ENCODE measurements around the gene SMPD2. TPM values are rescaled to one million over a fixed set of nuclear protein-coding genes. Genes with fewer than 3 reads are reported as not detected.
A peak's percentile ranks its signal among the peaks of the same experiment; 100 is the strongest.

The SMPD2 gene
- total RNA-seq, 4 donors from 2014 or later, result 3.9 to 7.7 (median 5.9) TPM

DNA sequence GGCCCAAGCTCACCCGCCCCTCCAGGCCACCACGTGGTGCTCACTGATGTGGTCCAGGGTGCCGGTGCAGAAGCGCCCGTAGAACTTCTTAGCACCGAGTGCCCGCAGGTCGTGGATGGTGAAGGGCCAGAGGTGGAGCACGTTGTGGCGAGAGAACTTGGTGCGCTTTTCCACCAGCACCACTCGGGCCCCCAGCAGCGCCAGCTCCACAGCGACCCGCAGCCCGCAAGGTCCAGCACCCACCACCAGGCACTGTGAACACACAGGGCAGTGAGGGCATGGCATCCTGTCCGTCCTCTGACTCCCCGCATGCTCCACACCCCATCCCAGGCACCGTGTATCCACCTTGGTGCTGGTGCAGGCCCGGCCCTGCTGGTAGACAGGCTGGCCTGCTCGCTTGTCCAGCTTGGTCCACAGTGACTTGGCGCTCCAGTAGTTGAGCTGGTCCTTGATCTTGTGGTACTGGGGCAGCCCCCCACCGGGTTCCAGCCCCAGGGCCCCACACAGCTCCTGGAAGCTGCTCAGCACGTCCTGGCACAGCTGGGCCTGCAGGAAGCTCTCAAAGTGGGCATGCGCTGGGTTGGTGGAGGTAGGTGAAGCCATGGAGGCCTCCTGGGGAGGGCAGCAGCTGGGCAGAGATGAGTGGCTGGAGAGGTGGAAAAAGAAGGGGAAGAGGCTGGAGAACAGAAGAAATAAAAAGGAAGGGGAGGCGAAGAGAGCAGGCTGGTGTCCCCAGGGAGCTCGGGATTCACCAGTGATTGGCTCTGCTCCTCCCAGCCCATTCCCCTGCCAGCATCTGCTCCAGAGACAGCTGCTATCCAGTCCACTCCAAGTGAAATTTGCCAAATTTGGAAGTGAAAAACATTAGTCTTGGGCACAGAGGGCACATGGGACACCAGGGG lies 13.3 kb downstream of the SMPD2 start:
- no peaks in the 10 kb centered on the region for H3K36me3 ChIP-seq
- intact Hi-C loops (cut with DNase I; ENCODE audit: low total_unique reads) (loop anchor here (10.0 kb wide), 2 partner anchors 241 to 899 kb away; partner anchors contain the start of genes AK9 and FIG4), in situ Hi-C loops (cut with MboI; ENCODE audit: low sequenced_read_pairs in 4 of 4) (no loop called here)
- no peak for ATAC-seq
- peaks cover 18 to 34% of the 10 kb centered on the region in 2 donors for H3K4me1 ChIP-seq
- H3K9me3 ChIP-seq, result no peaks in the 10 kb centered on the region
- peak overlapping the region; percentile 67 to 94 (median 80) for H3K4me3 ChIP-seq
- TF ChIP-seq, protein P1, sequence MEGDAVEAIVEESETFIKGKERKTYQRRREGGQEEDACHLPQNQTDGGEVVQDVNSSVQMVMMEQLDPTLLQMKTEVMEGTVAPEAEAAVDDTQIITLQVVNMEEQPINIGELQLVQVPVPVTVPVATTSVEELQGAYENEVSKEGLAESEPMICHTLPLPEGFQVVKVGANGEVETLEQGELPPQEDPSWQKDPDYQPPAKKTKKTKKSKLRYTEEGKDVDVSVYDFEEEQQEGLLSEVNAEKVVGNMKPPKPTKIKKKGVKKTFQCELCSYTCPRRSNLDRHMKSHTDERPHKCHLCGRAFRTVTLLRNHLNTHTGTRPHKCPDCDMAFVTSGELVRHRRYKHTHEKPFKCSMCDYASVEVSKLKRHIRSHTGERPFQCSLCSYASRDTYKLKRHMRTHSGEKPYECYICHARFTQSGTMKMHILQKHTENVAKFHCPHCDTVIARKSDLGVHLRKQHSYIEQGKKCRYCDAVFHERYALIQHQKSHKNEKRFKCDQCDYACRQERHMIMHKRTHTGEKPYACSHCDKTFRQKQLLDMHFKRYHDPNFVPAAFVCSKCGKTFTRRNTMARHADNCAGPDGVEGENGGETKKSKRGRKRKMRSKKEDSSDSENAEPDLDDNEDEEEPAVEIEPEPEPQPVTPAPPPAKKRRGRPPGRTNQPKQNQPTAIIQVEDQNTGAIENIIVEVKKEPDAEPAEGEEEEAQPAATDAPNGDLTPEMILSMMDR (IDR thresholded peaks at IDR 0.05 in 4 of 5, conservative IDR thresholded peaks at IDR 0.05 in 1 of 5), result no peak
- no peak for TF ChIP-seq POLR2A (IDR thresholded peaks at IDR 0.05)
- H3K27ac ChIP-seq, result peak overlapping the region; percentile 61 to 74 (median 72)
- no peaks in the 10 kb centered on the region for H3K27me3 ChIP-seq
- DNase-seq, result no peak

DNA sequence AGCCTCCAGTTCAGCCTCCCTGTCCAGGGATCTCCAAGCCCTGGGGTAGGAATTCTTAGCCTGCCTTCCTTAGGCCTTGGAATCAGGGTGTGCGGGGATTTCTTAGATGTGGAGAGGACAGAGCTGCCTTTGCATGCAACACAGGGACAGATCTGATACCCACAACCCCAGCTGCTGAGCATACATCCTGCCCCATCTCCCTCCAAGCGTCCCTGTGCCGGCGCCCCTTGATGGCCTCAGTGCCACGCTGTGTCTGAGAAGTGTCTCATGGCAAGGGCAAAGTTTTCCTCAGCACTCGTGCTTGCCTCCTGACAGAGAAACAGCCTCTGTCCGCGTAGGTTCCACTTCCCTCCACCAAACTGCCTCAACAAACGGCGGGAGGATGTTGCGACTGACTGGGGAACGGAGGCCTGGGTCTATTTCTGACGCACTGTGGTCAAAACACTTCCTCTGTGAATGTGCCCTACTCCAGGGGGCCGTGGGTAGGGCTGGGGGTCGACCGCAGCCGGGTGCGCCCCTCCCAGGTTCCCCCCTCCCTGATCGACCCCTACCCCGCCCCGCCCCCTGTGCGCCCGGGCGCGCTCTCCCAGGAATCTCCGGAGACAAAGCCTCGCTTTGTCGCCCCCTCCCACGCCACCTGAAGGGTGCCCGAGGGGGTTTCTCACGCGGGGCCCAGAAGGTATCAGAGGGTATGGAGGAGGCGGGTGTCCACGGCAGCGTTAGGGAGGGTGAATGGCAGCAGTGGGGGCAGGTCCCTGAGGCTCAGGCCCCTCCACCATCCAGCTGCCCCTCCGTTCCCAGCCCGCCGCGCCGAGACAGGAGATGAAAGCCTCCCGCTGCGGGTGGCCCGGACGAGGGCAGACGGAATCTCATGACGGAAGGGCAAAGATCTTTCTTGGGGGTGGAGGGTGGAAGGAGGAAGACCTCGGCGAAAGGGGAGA lies 14.2 kb downstream of the SMPD2 start:
- Histone ChIP-seq H3K4me1 (peaks cover 18 to 34% of the 10 kb centered on the region in 2 donors), H3K36me3 (no peaks in the 10 kb centered on the region), H3K27me3 (no peaks in the 10 kb centered on the region), H3K9me3 (no peaks in the 10 kb centered on the region), H3K27ac (peak overlapping the region; percentile 61 to 74 (median 72)), H3K4me3 (peak overlapping the region; percentile 67 to 94 (median 80))
- peak in 1 of 2 donors; percentile 8 for TF ChIP-seq POLR2A (IDR thresholded peaks at IDR 0.05)
- TF ChIP-seq, protein P1 (IDR thresholded peaks at IDR 0.05 in 4 of 5, conservative IDR thresholded peaks at IDR 0.05 in 1 of 5), result no peak
- intact Hi-C loops (cut with DNase I; ENCODE audit: low total_unique reads) (loop anchor here (5.0 to 10.0 kb wide), 3 partner anchors 72 to 900 kb away; partner anchors contain the start of genes AK9, CD164 and FIG4), in situ Hi-C loops (cut with MboI; ENCODE audit: low sequenced_read_pairs in 4 of 4) (no loop called here)
- no peak for DNase-seq
- peak in 1 of 2 donors; percentile 5 for ATAC-seq

DNA sequence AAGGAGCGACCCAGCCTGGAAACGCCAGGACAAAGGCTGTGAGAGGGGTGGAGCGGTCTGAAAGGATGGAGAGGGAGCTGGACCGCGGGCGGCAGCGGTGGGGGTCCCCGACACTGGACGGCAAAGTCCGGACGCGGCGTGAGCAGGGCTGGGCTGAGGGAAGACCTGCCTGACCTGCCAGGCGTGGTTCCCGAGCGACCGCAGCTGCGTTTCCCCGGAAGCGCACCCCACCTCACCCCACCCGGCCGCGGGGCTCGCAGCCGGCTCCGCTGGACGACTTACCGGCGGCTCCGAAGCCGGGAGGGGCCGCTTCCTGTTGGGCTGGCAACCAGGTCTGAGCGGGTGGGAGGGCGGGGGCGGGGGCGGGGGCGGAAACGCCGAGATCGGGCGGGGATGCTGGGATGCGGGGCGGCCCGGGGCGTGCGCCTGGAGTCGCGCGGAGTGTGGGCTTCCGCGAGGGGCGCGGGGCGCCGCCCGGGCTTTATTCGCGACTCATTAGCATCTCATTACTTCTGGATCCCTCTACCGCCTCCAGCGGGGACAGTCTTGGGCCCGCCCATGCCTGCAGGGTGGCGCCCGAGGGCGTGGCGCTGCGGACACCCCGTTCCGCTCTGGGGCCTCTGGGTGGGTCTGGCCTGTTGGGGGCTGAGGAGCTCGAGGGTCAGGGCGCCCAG lies 15.1 kb downstream of the SMPD2 start, which contains the start of gene MICAL1:
Gene MICAL1, minus strand, starts transcription at position 336 of the 674 bp plus-strand sequence. CDS start 1,576 bp downstream, outside the sequence.
- Histone ChIP-seq H3K4me3 (peak within 1 kb of the TSS; percentile 67 to 94 (median 80)), H3K36me3 (no peaks in the 10 kb centered on the region), H3K4me1 (peaks cover 18 to 34% of the 10 kb centered on the region in 2 donors), H3K9me3 (no peaks in the 10 kb centered on the region), H3K27ac (peak within 1 kb of the TSS; percentile 61 to 74 (median 72)), H3K27me3 (no peaks in the 10 kb centered on the region)
- intact Hi-C loops (cut with DNase I; ENCODE audit: low total_unique reads), result loop anchor here (2.0 to 10.0 kb wide), 4 partner anchors 27 to 901 kb away; partner anchors contain the start of genes AK9, CD164, FIG4 and ZBTB24
- DNase-seq (peak; percentile 39 to 60), ATAC-seq (peak; percentile 56 to 62)
- in situ Hi-C loops (cut with MboI; ENCODE audit: low sequenced_read_pairs in 4 of 4), result no loop called here
- TF ChIP-seq, protein P1 (IDR thresholded peaks at IDR 0.05 in 4 of 5, conservative IDR thresholded peaks at IDR 0.05 in 1 of 5), result peak in 3 of 5 experiments; percentile 14 to 58 (median 55)
- TF ChIP-seq POLR2A (IDR thresholded peaks at IDR 0.05), result peak; percentile 14 to 25

Data from gastrocnemius medialis (tissue), 4 donors.